IPS-NIHi7 (cell line): ENCODE results near the gene MRPL36.
A peak's percentile ranks its signal among the peaks of the same experiment; 100 is the strongest.
"Not testable (repeated sequence)": the region's sequence is repeated elsewhere in the genome, so short reads cannot be mapped to it uniquely, and the experiment has no call there.

Experiments
- DNase-seq: peaks from one replicate; pipeline ENCODE4 v3.0.0; 2012; ENCODE audit warnings: mixed read lengths; ENCODE audit errors: extremely low spot score

The MRPL36 gene

GRCh38 chr5:1799602-1800471 is at the start of gene MRPL36:
Gene MRPL36, minus strand, starts transcription at chr5:1799837. Its CDS starts 902 bp downstream, at chr5:1798935.
- DNase-seq = peak; percentile 98

- DNase-seq = no peak
Observed at GRCh38 chr5:1847611-1848010, 48.0 kb upstream of the MRPL36 start.

GRCh38 chr5:1847056-1847455 is 47.4 kb upstream of the MRPL36 start:
- DNase-seq = no peak

GRCh38 chr5:1846583-1846982 is 46.9 kb upstream of the MRPL36 start:
- DNase-seq = no peak

DNA sequence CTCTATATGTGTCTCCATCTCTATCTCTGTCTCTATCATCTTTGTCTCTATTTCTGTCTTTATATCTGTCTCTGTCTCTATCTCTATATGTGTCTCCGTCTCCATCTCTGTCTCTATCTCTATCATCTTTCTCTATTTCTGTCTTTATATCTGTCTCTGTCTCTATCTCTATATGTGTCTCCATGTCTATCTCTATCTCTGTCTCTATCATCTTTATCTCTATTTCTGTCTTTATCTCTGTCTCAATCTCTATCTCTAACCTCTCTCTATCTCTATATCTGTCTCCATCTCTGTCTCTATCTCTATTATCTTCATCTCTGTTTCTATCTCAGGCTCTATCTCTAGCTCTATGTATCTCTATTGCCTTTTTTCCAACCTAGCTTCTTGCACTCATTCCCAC is 46.1 kb upstream of the MRPL36 start:
- DNase-seq = no peak

GRCh38 chr5:1844708-1845436 is 45.2 kb upstream of the MRPL36 start:
- no peak for DNase-seq

DNA sequence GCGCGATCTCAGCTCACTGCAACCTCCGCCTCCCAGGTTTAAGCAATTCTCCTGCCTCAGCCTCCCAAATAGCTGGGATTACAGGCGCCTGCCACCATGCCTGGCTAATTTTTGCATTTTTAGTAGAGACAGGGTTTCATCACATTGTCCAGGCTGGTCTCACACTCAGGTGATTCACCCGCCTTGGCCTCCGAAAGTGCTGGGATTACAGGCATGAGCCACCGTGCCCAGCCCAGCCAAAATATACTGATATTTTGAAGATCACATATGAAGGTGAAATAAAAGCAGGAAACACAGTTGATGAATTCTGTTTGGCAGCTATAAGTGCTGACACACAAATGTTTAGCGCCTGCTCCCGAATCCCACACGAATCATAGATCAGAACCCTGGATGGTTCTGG is 44.1 kb upstream of the MRPL36 start:
- not testable (repeated sequence) for DNase-seq

DNA sequence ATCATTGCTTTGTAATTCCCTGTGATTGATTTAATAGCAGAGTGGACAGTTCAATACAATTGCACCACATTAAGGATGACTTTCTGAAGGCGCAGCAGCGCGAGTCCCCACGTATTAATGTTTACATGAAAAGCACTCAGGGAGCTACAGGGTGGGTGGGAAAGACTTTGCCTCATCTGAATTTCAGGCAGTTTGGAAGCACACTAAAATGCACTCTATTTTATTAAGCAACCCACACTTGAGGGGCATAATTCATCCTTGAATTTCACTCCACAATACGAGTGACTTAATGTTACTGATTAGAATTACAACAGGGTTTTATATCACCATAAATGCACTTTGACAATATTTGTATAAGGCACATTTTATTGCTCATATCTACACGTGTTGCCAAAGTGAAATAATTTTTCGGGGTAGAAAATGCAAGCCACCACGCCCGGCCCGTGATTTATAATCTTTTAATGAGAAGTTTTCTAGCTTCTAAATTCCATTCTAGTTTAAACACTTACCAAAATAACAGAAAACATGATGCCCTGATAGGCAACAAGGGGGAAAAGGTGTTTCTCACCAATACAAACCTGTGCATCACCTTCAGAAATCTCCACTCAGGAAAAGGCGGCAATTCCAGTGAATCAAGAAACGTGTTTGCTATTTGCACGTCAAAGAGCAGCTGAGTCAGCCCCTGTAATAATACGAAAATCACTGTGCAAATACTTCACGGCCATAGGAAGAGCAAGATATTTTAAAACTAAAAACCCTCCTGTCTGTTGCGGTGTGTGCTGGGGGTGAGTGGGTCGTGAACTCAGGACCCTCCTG is 42.6 kb upstream of the MRPL36 start:
- DNase-seq = no peak

DNA sequence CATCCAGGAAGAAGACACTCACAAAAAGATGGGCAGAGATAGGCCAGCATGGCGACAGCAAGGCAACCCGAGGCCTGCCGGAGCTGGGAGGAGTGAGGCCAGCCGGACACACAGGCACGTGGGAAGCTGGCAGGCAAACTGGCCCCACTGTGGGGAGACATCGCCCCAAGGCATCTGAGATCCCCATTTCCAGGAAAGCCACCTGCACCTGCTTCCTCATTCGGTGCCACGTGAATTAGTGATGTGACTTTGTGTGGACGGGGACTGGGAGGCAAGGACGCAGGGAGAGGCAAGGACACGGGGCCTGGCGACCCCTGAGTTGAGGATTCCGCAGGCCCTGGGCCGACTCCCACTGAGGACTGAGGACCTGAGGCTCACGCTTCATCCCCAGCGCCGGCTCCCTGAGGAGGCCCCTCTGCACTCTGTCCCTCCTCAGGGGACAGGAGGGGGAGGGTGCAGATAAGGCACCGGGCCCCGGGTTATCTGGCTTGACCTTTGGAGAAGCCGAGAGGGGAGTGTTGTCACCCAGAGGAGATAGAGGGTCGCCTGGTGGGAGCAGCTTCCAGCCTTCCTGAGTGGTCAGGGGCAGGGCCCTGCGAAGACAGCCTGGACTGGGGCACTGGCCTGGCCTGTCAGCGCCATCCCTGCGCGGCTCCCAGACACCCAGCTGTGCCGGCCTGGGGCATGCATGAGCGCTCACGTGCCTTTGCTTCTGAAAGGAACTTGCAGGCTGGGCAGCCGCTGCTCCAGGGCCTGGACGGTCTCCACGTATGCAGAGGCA is 41.3 kb upstream of the MRPL36 start:
- DNase-seq = peak; percentile 46

GRCh38 chr5:1840071-1840547 is 40.5 kb upstream of the MRPL36 start:
- DNase-seq = no peak

DNA sequence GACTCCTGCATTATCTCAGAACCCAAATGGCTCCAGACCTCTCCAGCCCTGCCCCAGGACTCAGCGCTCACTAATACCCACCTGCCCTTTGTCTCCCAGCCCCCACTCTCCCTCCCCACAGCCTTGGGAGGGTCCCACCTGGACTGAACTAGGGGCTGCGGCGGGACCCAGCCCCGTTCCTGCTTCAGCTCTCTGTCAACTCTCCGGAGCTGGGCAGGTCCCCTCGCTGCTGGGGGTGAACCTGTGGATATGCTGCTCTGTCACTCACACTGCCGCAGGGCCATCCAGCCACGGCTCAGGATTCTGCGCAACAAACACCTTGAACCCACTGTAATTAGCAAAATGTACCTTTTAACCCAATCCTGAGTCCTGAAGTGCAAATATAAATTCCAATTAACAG is 38.4 kb upstream of the MRPL36 start:
- no peak for DNase-seq

- no peak for DNase-seq
Observed at GRCh38 chr5:1836891-1837880, 37.5 kb upstream of the MRPL36 start.

- no peak for DNase-seq
Observed at GRCh38 chr5:1836176-1836890, 36.7 kb upstream of the MRPL36 start.

GRCh38 chr5:1835431-1835830 is 35.8 kb upstream of the MRPL36 start:
- DNase-seq = no peak

DNA sequence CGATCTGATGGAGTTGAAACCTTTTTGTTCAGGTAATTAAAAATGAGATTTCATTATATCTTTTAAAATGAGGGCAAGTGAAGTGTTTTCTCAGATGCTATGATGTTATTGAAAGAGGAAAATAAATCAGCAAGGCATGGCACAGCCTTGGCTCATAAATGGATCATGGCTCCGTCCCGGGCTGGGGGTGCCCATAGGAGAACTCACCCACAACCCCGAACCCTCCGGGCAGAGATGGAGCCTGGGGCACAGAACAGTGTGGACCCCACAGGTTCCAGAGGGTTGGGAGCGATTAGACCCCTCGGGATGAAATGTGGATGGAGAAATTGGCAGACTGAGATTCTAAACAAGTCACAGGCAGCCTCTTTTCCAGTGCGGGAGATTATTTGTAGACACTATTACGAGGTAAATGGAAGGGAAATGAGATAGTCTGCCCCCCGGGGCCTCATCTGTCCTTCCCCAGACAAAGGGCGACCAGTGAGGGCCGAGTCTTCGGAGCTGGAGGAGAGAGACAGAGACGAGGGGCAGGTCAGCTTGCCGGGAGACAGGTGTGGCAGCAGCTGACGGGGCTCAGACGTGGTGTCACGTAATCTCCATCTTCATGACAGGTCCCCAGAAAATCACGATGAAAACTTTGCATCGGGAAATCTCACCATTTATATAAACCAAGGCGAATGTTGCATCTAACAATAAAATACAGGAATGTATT is 35.2 kb upstream of the MRPL36 start:
- no peak for DNase-seq

- DNase-seq = no peak
Observed at GRCh38 chr5:1834022-1834551, 34.5 kb upstream of the MRPL36 start.

GRCh38 chr5:1833264-1834021 is 33.8 kb upstream of the MRPL36 start:
- DNase-seq = no peak
